ENCODE results near the gene PROS1.

DNA sequence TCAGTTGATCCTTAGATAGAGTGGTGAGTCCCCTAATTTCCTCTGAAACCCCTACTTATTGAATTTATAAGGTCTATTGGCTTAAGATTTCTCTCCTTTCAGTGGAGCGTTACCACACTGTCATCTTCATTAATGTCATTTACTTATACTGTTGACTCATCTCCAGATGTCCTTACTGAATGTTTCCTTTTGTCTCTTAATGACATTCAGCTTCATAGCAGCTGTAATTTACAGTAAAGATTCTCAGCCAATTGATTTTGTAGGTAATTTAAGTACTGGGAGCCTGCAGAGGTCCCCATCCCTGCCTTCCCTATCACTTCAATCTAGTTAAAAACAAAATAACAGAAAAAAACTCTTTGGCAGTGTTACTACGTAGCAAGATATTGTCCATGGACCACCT is 35.9 kb upstream of the PROS1 start:
- TF ChIP-seq, protein P1, sequence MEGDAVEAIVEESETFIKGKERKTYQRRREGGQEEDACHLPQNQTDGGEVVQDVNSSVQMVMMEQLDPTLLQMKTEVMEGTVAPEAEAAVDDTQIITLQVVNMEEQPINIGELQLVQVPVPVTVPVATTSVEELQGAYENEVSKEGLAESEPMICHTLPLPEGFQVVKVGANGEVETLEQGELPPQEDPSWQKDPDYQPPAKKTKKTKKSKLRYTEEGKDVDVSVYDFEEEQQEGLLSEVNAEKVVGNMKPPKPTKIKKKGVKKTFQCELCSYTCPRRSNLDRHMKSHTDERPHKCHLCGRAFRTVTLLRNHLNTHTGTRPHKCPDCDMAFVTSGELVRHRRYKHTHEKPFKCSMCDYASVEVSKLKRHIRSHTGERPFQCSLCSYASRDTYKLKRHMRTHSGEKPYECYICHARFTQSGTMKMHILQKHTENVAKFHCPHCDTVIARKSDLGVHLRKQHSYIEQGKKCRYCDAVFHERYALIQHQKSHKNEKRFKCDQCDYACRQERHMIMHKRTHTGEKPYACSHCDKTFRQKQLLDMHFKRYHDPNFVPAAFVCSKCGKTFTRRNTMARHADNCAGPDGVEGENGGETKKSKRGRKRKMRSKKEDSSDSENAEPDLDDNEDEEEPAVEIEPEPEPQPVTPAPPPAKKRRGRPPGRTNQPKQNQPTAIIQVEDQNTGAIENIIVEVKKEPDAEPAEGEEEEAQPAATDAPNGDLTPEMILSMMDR (conservative IDR thresholded peaks at IDR 0.05; ENCODE audit: low read depth, low read length), result no peak
- TF ChIP-seq EZH2phosphoT487 (IDR thresholded peaks at IDR 0.05; ENCODE audit: borderline replicate concordance, low read length) (no peak), EZH2 (IDR thresholded peaks at IDR 0.05; ENCODE audit: low read length, unreplicated experiment) (no peak)
